Central memory CD8-positive, alpha-beta T cell (primary cell): ENCODE measurements around the gene PLIN4.

ENCODE experiments used
- ATAC-seq: fragments of 150-1000 bp; cut with Tn5 transposase; replicated peaks from 2 replicates; pipeline ENCODE4 v1.10.0; 2022; ENCODE audit warnings: mild to moderate bottlenecking, moderate FRiP score, moderate number of reproducible peaks; ENCODE audit not compliant: poor library complexity, severe bottlenecking; ENCODE audit errors: extremely low read depth
- DNase-seq, 2 donors: peaks; one replicate each; pipeline ENCODE4 v3.0.0; 2021; ENCODE audit warnings: low spot score in 2 of 2
- H3K27ac Mint-ChIP-seq: one replicate; pipeline ENCODE4 v1.8.0; 2022; ENCODE audit warnings: low read depth, mild to moderate bottlenecking, moderate library complexity, mixed read lengths
- H3K27me3 Mint-ChIP-seq: one replicate; pipeline ENCODE4 v1.8.0; 2022; ENCODE audit warnings: mixed read lengths
- H3K36me3 Mint-ChIP-seq: one replicate; pipeline ENCODE4 v1.8.0; 2022; ENCODE audit warnings: mild to moderate bottlenecking, moderate library complexity, mixed read lengths; ENCODE audit not compliant: insufficient read depth
- H3K4me1 Mint-ChIP-seq: one replicate; pipeline ENCODE4 v1.8.0; 2022; ENCODE audit warnings: mixed read lengths
- H3K4me3 Mint-ChIP-seq: one replicate; pipeline ENCODE4 v1.8.0; 2022; ENCODE audit warnings: mild to moderate bottlenecking, moderate library complexity, mixed read lengths
- H3K9me3 Mint-ChIP-seq: one replicate; pipeline ENCODE4 v1.8.0; 2022; ENCODE audit warnings: mixed read lengths

The PLIN4 gene

DNA sequence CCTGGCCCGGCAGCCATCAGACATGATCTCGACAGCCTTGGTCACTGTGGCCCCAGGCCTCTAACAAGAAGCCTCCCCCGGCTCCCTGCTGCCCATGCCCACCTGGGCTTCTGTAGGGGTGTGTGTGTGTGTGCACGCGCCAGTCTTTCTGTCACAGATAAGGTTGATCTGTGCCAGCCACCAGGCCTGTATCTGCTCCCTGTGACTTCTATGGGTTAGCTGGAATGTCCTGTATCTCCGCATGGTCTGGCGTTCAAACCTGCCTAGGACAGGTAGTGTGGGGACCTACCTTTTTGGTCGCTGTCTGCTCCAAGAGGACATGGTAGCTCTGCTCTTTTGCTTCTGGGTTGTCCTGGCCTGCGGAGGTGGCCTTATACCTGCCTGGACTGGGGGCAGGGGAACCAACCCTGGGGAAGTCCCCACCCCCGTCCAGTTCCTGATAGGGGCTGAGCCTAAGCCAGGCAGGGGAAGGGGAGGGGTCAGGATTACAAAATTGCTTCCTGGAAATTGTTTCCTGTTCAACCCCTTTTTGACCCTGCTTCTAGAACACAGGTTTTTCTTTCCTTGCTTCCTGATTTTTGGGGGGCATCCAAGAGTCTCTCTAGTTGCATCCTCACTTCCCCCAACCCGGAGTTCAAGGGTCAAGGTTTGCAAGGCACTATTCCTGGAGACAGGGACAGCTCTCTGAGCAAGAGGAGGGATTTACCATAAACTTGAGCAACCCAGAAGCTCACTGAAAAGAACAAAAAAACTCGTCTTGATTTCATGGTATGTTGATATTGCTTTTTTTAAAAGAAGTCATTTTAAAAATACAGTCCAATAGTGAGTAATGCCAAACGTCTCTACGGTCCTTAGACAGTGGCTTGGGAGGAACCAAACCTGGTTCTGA, 21.7 kb upstream of the PLIN4 start, which contains the start of gene LRG1:
Gene LRG1, minus strand, starts transcription at position 344 of the 889 bp plus-strand sequence. Its CDS starts 23 bp downstream, at position 321.
- Mint-ChIP-seq H3K36me3 (no peaks in the 10 kb centered on the region), H3K4me3 (no peak within 1 kb of the TSS), H3K4me1 (no peaks in the 10 kb centered on the region), H3K27me3 (peaks cover 29% of the 10 kb centered on the region), H3K27ac (no peak within 1 kb of the TSS), H3K9me3 (no peaks in the 10 kb centered on the region)
- DNase-seq (no peak), ATAC-seq (no peak)

DNA sequence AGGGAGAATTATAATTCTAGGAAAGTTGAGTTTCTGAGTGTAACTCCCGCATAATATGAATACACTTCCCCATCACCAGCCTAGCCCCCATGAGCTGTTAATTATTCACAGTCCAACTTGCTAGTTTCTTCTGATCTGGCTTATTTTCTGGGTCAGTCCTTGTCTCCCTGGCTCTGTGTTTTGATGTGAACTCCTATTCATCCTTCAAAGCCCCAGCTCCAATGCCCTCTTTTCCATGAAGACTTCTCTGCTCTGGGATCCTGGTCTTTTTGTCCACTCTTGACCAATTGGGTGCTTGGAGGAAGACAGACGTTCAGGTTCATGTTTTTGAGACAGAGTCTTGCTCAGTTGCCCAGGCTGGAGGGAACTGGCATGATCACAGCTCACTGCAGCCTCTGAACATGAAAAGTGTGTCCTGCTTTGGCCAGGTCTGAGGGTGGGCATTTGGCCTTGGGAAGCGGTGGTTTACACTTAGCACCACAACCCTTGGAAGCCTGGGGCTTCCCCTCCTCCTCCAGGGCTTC, 20.9 kb upstream of the PLIN4 start:
- ATAC-seq (no peak), DNase-seq (no peak)
- Mint-ChIP-seq H3K4me3 (no peak overlapping the region), H3K27ac (no peak overlapping the region), H3K4me1 (no peaks in the 10 kb centered on the region), H3K36me3 (peaks cover 2% of the 10 kb centered on the region), H3K9me3 (no peaks in the 10 kb centered on the region), H3K27me3 (peaks cover 29% of the 10 kb centered on the region)

DNA sequence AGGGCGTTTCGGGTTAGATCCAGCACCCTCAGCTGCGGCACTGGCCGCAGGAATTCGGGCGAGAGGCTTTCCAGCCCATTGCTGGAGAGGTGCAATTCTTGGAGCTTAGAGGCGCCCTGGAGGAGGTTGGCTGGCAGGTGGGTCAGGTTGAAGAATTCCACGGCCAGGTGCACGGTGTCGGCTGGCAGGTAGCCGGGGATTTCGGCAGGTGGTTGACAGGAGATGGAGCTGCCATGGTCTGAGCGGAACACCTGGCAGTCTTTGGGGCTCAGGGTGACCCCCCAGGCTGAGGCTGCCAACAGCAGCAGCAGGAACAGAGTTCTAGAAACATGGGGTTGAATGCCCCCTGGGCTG, 20.3 kb upstream of the PLIN4 start:
- Mint-ChIP-seq H3K27me3 (peaks cover 29% of the 10 kb centered on the region), H3K27ac (no peak overlapping the region), H3K36me3 (peaks cover 2% of the 10 kb centered on the region), H3K4me1 (no peaks in the 10 kb centered on the region), H3K4me3 (no peak overlapping the region), H3K9me3 (no peaks in the 10 kb centered on the region)
- ATAC-seq = no peak
- DNase-seq = no peak

DNA sequence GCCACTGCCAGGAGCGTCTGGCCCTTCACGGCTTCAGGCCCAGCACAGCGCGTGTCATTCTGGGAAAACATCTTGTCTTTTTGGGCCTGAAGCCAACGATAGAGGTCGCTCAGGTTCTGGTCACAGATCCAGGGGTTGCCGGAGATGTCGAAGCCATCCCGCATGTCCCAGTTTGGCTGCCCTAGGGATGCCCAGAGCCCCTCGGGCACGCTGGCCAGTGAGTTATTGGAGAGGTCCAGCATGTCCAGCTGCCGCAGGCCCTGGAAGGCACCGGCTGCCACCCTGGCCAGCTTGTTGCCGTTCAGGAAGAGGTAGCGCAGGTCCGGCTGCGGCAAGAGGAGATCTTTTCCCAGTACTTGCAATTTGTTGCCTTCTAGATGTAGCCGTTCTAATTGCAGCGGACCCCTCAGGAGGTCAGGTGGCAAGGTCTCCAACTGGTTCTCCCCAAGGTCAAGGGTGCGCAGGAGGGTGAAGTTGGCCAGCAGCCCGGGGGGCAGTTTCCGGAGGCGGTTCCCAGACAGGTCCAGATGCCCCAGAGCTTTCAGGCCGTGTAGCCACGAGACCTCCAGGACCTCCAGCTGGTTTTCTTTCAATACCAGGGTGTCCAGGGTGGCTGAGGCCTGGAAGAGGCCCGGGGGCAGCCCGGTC, 19.8 kb upstream of the PLIN4 start:
- DNase-seq (no peak), ATAC-seq (no peak)
- no peak overlapping the region for H3K4me3 Mint-ChIP-seq
- no peaks in the 10 kb centered on the region for H3K9me3 Mint-ChIP-seq
- no peak overlapping the region for H3K27ac Mint-ChIP-seq
- no peaks in the 10 kb centered on the region for H3K4me1 Mint-ChIP-seq
- H3K36me3 Mint-ChIP-seq = peaks cover 2% of the 10 kb centered on the region
- peaks cover 29% of the 10 kb centered on the region for H3K27me3 Mint-ChIP-seq

DNA sequence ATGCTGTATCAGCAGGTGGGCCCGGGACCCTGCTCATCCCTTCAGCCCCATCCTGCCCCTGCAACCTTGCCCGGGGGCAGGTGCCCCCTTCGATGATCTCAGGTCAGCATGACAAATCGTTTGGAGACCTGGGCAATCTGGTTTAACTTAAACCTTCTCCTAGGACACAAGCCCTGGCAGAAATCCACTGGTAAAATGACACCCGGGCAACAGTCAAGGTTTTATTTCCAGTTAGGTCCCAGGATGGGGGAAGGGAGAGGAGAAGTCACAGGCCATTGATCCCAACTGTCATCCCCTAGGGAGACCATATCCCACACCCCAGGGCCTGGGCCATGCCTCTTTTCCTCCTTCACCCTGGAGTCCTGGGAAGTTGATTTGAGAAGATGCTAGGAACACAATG, 18.5 kb upstream of the PLIN4 start:
- Mint-ChIP-seq H3K27ac (no peak overlapping the region), H3K4me1 (no peaks in the 10 kb centered on the region), H3K9me3 (no peaks in the 10 kb centered on the region), H3K27me3 (peaks cover 29% of the 10 kb centered on the region), H3K4me3 (no peak overlapping the region), H3K36me3 (peaks cover 2% of the 10 kb centered on the region)
- ATAC-seq = no peak
- DNase-seq = no peak

DNA sequence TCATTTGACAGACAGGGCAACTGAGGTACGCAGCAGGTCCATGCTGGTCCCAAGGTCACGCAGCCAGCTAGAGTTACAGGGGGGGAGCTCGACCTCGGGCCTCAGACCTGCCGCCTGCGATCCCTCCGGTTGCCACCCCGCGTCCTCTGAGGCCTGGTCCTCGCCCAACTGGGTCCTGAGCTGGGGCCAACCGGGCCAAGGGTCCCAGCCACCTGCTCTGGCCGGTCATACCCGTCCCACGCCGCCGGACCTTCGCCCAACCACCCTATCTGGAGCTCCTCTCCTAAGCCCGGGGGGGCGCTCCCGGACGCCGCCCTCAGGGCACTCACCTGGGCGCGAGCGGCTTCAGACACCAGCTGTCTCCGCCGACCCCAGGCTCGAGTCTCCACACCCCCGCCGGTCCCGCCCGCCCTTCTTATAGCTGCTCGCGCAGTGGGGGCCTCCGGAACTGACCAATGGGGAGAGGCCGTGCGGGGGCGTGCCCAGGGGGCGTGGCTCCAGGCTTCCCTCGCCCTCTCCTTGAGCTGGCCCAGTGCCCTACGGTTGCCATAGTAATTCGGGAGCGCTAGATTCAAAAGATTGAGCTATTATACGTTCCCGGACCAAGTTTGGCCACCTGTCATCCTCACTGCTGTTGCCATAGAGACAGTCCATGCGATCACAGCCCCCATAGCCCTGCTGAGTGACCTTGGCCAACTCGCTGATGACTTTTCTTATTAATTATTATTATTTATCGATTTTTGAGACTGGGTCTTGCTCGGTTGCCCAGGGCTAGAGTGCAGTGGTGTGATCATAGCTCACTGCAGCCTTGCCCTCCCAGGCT, 16.8 kb upstream of the PLIN4 start, which contains the start of gene PLIN5:
Gene PLIN5, minus strand, starts transcription at position 389 of the 823 bp plus-strand sequence. CDS start 1,150 bp downstream, outside the sequence.
- H3K4me1 Mint-ChIP-seq = no peaks in the 10 kb centered on the region
- H3K4me3 Mint-ChIP-seq = peak within 1 kb of the TSS; percentile 23
- ATAC-seq = no peak
- no peaks in the 10 kb centered on the region for H3K9me3 Mint-ChIP-seq
- peaks cover 2% of the 10 kb centered on the region for H3K36me3 Mint-ChIP-seq
- no peak within 1 kb of the TSS for H3K27ac Mint-ChIP-seq
- peaks cover 26% of the 10 kb centered on the region for H3K27me3 Mint-ChIP-seq
- peak in 1 of 2 donors; percentile 20 for DNase-seq

DNA sequence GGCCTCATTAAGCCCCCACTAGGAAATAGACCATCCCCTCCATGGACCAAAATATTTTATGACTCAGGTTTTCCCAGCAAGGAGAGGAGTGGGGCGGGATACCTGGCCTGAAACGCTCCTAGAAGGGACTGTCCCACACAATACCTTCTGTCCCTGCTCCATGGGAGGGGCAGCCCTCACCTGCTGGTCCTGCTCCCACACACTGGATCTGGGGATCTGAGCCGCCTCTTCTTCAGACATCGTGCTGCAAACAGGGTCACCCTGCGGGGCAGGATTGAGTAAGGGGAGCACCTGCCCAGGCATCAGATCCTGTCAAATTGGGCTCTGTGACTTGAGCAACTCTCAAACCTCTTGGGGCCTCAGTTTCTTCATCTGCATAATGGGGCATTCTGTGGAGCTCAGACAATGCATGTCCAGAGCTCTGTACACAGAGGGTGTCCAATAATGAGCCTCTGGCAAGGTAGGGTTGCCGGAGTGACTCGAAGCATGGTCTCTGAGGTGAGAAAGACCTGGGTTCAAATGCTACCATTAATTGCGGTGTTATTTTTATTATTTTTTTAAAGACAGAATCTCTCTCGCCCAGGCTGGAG, 15.6 kb upstream of the PLIN4 start:
- Mint-ChIP-seq H3K4me1 (no peaks in the 10 kb centered on the region), H3K36me3 (peaks cover 2% of the 10 kb centered on the region), H3K4me3 (no peak overlapping the region), H3K27me3 (peaks cover 15% of the 10 kb centered on the region), H3K27ac (no peak overlapping the region), H3K9me3 (no peaks in the 10 kb centered on the region)
- ATAC-seq = no peak
- no peak for DNase-seq

DNA sequence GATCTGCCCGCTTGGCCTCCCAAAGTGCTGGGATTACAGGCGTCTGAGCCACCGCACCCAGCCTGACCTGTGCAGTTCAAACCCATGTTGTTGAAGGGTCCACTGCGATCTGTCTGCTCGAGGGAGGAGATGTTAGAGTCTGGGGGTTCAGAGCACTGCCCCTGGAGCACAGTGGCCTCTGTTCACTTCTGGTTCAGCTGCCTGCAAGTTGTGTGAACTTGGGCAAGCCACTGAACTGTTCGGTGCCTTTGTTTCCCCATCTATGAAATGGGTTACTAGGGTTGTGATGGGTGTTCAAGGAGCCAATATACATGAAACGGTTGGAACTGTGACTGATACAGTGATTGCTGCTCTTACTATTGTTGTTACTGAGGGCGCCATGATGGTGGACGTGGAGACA, 15.0 kb upstream of the PLIN4 start:
- ATAC-seq (no peak), DNase-seq (no peak)
- H3K9me3 Mint-ChIP-seq = no peaks in the 10 kb centered on the region
- peaks cover 10% of the 10 kb centered on the region for H3K27me3 Mint-ChIP-seq
- peaks cover 2% of the 10 kb centered on the region for H3K36me3 Mint-ChIP-seq
- H3K4me3 Mint-ChIP-seq = no peak overlapping the region
- H3K27ac Mint-ChIP-seq = no peak overlapping the region
- H3K4me1 Mint-ChIP-seq = no peaks in the 10 kb centered on the region

DNA sequence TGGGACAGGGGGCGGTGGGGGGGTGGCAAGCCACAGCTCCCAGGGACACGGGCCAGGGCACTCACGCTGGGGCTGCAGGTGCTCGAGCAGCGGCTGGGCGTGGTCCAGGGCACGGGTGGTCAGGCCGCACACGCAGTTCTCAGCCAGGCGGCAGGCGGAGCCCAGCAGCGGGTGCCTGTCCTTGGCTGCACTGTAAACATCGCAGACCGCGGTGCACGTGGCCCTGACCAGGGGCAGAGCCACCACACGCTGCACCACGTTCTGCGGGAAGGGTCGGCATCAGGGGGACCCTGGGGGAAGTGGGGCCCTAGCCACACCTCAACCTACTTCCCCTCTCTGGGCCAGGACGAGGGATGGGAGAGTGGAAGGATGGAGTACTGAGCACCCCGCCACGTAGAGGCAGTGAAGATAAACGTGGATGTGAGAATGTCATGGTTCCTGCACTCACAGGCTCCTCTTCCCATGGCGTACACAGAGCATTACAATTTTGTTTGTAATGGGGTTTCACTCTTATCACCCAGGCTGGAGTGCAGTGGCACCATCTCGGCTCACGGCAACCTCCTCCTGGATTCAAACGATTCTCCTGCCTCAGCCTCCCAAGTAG, 13.4 kb upstream of the PLIN4 start:
- Mint-ChIP-seq H3K4me1 (no peaks in the 10 kb centered on the region), H3K36me3 (peaks cover 2% of the 10 kb centered on the region), H3K27ac (no peak overlapping the region), H3K4me3 (no peak overlapping the region), H3K9me3 (no peaks in the 10 kb centered on the region), H3K27me3 (peaks cover 10% of the 10 kb centered on the region)
- no peak for DNase-seq
- no peak for ATAC-seq

DNA sequence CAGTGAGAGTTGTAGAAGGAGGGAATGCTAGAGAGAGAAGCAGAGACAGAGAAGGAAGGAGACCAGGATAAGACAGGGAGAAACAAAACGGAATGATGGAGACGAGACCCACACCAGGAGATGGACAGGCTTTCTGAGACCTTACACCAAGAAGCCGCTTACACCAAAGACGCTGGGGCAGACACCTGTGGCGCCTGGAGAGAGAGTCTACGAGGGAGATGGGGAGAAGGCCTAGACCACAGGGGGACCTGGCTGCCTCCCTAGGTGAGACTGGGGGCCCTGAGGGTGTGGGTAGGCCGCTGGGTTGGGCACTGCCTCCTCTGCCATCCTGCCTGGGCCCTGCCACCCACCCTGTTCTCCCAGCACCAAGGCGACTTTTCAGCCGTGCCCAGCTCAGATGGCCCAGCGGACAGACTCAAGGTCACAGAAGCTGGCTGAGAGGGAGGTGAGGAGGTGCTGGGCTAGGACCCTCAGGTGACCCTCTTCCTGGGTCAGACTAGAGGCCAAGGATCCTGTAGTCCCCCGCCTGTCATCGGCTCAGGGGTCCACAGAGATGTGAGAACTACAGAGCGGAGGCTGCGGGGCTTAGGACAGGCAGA, 11.7 kb upstream of the PLIN4 start:
- H3K4me1 Mint-ChIP-seq = no peaks in the 10 kb centered on the region
- no peak for DNase-seq
- no peak overlapping the region for H3K27ac Mint-ChIP-seq
- peaks cover 2% of the 10 kb centered on the region for H3K36me3 Mint-ChIP-seq
- no peak overlapping the region for H3K4me3 Mint-ChIP-seq
- H3K27me3 Mint-ChIP-seq = no peaks in the 10 kb centered on the region
- ATAC-seq = no peak
- H3K9me3 Mint-ChIP-seq = no peaks in the 10 kb centered on the region

DNA sequence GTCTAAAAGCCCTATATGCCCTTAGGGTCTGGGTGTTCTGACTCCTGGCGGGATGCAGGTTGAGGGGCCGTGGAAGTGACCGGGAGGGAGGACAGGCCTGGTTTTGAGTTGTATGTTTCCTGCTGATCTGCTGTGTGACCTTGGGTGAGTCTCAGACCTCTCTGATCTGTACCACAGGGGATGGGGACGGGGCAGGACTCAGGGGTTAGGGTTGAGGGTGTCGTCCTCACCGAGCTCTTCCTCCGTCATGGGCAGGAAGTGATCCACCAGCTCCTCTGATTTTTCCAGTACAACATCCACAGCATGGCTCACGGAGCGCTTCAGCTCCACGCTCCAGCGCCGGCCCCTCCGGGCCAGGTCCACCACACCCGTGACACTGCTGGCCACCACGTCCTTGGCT, 10.6 kb upstream of the PLIN4 start:
- ATAC-seq = no peak
- no peaks in the 10 kb centered on the region for H3K27me3 Mint-ChIP-seq
- H3K27ac Mint-ChIP-seq = no peak overlapping the region
- no peak overlapping the region for H3K4me3 Mint-ChIP-seq
- no peaks in the 10 kb centered on the region for H3K9me3 Mint-ChIP-seq
- DNase-seq = no peak
- H3K36me3 Mint-ChIP-seq = no peaks in the 10 kb centered on the region
- no peaks in the 10 kb centered on the region for H3K4me1 Mint-ChIP-seq
